ENCODE measurements around the gene ZNF609.

GRCh38 chr15:64528871-64529270 lies 68.5 kb downstream of the ZNF609 start:
- TF ChIP-seq PREB (CRISPR knock-in tag; IDR thresholded peaks at IDR 0.05) (no peak), ATF2 (CRISPR knock-in tag; IDR thresholded peaks at IDR 0.05) (no peak), SP4 (CRISPR knock-in tag; IDR thresholded peaks at IDR 0.05) (no peak), ZNF660 (CRISPR knock-in tag; IDR thresholded peaks at IDR 0.05; ENCODE audit: borderline replicate concordance, low read depth) (no peak)
